OCI-LY7 (cell line): Measurements from ENCODE around the gene RHOG.

ENCODE experiments used
- CTCF ChIP-seq: fragments of 200-600 bp; sonication (generic); conservative IDR thresholded peaks from 2 replicates; pipeline ENCODE4 v1.5.1; 2014; ENCODE audit warnings: mild to moderate bottlenecking, antibody characterized with exemption, low read length, moderate library complexity, mixed read lengths
- EZH2phosphoT487 ChIP-seq: fragments of 200-600 bp; sonication (generic); IDR thresholded peaks from 2 replicates; pipeline ENCODE4 v1.6.1; 2018; ENCODE audit warnings: low read depth, borderline replicate concordance, mild to moderate bottlenecking, mixed run types, antibody characterized with exemption, low read length, moderate library complexity, mixed read lengths

DNA sequence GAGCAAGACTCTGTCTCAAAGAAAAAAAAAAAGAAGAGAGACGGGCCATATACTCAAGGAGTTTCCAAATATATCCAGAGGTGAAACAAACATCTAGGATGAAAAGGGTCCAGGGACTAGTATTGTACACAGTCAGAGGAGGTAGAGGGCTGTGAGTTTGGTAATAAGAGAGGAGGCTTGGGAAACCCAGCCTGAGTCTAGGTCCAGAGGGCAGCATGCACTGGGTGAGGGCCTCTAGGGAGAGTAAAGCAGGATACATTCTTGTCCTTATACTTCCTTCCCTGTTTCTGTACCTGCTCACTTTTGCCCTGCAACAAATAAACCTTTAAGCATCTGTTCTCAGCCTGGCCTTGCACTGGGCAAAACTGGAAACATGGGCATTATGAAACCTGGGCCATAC lies 46.2 kb upstream of the RHOG start:
- TF ChIP-seq CTCF (no peak), EZH2phosphoT487 (no peak)
